T47D (cell line): Measurements from ENCODE around the gene CTAGE8.
"Not testable (repeated sequence)": the region's sequence is repeated elsewhere in the genome, so short reads cannot be mapped to it uniquely, and the experiment has no call there.

Experiments used
- DNase-seq, 2 experiments: peaks; one replicate each; pipeline versions ENCODE4 v3.0.0 to v3.0.0-alpha.2; 2011 to 2012; ENCODE audit warnings: low read depth in 1 of 2, low spot score in 1 of 2
- in situ Hi-C: cut with HindIII; loops from 2 replicates; pipeline ENCODE4 v1.10.0; 2016; ENCODE audit warnings: low sequenced_read_pairs, low pct_unique_long_range_greater_than_20kb

The CTAGE8 gene

GRCh38 chr7:144218581-144218980 lies 50.5 kb downstream of the CTAGE8 start:
- in situ Hi-C loops, DNase-seq: not testable (repeated sequence)

GRCh38 chr7:144217200-144217599 lies 51.9 kb downstream of the CTAGE8 start:
- in situ Hi-C loops, DNase-seq: not testable (repeated sequence)
